NCI-H2227 (cell line): ENCODE measurements around the gene FAM167B.

ENCODE experiments used
- DNase-seq: peaks from one replicate; lab custom pipeline; 2025; ENCODE audit not compliant: unreplicated experiment; lab: John Stamatoyannopoulos, UW

The FAM167B gene

GRCh38 chr1:32246888-32247273 is at the start of gene FAM167B:
FAM167B (plus strand) TSS chr1:32247222; CDS start chr1:32247422, 200 bp downstream.
- no peak for DNase-seq

GRCh38 chr1:32197837-32198236 is 49.2 kb upstream of the FAM167B start:
- DNase-seq, result no peak

GRCh38 chr1:32198237-32199042 is 48.6 kb upstream of the FAM167B start:
- DNase-seq, result no peak

GRCh38 chr1:32199043-32199716 is 47.8 kb upstream of the FAM167B start:
- no peak for DNase-seq

- DNase-seq, result no peak
Observed at GRCh38 chr1:32199717-32200072, 47.3 kb upstream of the FAM167B start.

- peak; percentile 79 for DNase-seq
Observed at GRCh38 chr1:32200226-32201010, 46.6 kb upstream of the FAM167B start, which contains the start of gene CCDC28B. CCDC28B (plus strand) TSS chr1:32200595; CDS start chr1:32201936, 1,341 bp downstream.

- peak; percentile 72 for DNase-seq
Observed at GRCh38 chr1:32201011-32201855, 45.8 kb upstream of the FAM167B start.

GRCh38 chr1:32204943-32205361 is 42.1 kb upstream of the FAM167B start:
- DNase-seq, result no peak

- peak; percentile 97 for DNase-seq
Observed at GRCh38 chr1:32205401-32206370, 41.3 kb upstream of the FAM167B start, which contains the start of gene IQCC. IQCC (plus strand) TSS chr1:32205671; CDS start chr1:32205682, 11 bp downstream.

GRCh38 chr1:32208469-32208868 is 38.6 kb upstream of the FAM167B start:
- no peak for DNase-seq

GRCh38 chr1:32208891-32209328 is 38.1 kb upstream of the FAM167B start, which contains the start of gene DCDC2B:
DCDC2B (plus strand) TSS chr1:32209089; CDS start chr1:32209094, 5 bp downstream.
- peak; percentile 86 for DNase-seq

- peak; percentile 86 for DNase-seq
Observed at GRCh38 chr1:32215629-32216480, 31.2 kb upstream of the FAM167B start.

GRCh38 chr1:32216566-32216965 is 30.5 kb upstream of the FAM167B start:
- no peak for DNase-seq

GRCh38 chr1:32219022-32219421 is 28.0 kb upstream of the FAM167B start:
- DNase-seq, result no peak

- no peak for DNase-seq
Observed at GRCh38 chr1:32220746-32221580, 26.1 kb upstream of the FAM167B start.

GRCh38 chr1:32221581-32221979 is 25.4 kb upstream of the FAM167B start:
- no peak for DNase-seq
